ENCODE measurements around the gene RTN3. TPM values are rescaled to one million over a fixed set of nuclear protein-coding genes. Genes with fewer than 3 reads are reported as not detected.

RTN3 gene
- total RNA-seq, 1 experiment from 2014 or later: 95.0 TPM

DNA sequence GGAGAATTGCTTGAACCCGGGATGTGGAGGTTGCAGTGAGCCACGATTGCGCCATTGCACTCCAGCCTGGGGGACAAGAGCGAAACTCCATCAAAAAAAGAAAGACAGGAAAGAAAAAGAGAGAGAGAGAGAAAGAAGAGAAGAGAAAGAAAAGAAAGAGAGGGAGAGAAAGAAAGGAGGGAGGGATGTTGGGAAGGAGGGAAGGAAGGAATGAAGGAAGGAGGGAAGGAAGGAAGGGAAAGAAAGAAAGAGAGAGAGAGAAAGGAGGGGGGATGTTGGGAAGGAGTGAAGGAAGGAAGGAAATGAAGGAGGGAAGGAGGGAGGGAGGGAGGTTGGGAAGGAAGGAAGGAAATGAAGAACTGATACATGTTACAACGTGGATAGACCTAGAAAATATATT, 119.6 kb downstream of the RTN3 start:
- Histone ChIP-seq H3K9me2 (ENCODE audit: insufficient read depth) (no peaks in the 10 kb centered on the region), H3K9me3 (ENCODE audit: control insufficient read depth in 1 of 2, insufficient read depth in 1 of 2, low read depth in 1 of 2, low read length in 2 of 2) (no peaks in the 10 kb centered on the region), H3K36me3 (ENCODE audit: control insufficient read depth in 1 of 2, insufficient read depth in 2 of 2, low read length in 2 of 2) (no peaks in the 10 kb centered on the region), H4K20me1 (ENCODE audit: insufficient read depth) (no peaks in the 10 kb centered on the region), H3K4me1 (ENCODE audit: control insufficient read depth in 1 of 2, insufficient read depth in 2 of 2, low read length in 2 of 2) (peaks cover 12 to 29% of the 10 kb centered on the region in 2 experiments; a peak in 3 of 4 replicates), H3K4me3 (replicated peaks in 1 of 2; ENCODE audit: low read depth in 1 of 2, low read length in 2 of 2) (no peak overlapping the region), H3K27me3 (ENCODE audit: insufficient read depth, low read length) (no peaks in the 10 kb centered on the region), H3K79me2 (ENCODE audit: insufficient read depth, low read length) (no peaks in the 10 kb centered on the region), H3K27ac (ENCODE audit: low read depth, low read length) (no peak overlapping the region), H3K9ac (ENCODE audit: low read length) (no peak overlapping the region), H3K4me2 (ENCODE audit: low read length) (no peak overlapping the region), H2AFZ (ENCODE audit: low read depth, low read length, poor library complexity, severe bottlenecking) (no peak overlapping the region)
- ATAC-seq: no peak
- POLR2A ChIA-PET: no interaction called here
- CTCF ChIA-PET: no interaction called here
- no peak for DNase-seq (ENCODE audit: low read depth, low spot score)
- intact Hi-C loops (cut with micrococcal nuclease): no loop called here
- RAD21 ChIA-PET (ENCODE audit: low non-redundant PET in 1 of 2, low total read pairs in 2 of 2, uncharacterized antibody in 2 of 2, unreplicated experiment in 2 of 2): no interaction called here
- TF ChIP-seq YY1 (IDR thresholded peaks at IDR 0.05; ENCODE audit: extremely low read depth, insufficient replicate concordance, low read depth, low read length) (no peak), RAD21 (IDR thresholded peaks at IDR 0.05; ENCODE audit: low read depth) (no peak), POLR2AphosphoS5 (IDR thresholded peaks at IDR 0.05; ENCODE audit: low read depth, low read length) (no peak), SRF (IDR thresholded peaks at IDR 0.05; ENCODE audit: low read depth) (no peak), SP1 (IDR thresholded peaks at IDR 0.05; ENCODE audit: low read depth) (no peak), CBX3 (IDR thresholded peaks at IDR 0.05; ENCODE audit: low read depth) (no peak), EGR1 (IDR thresholded peaks at IDR 0.05; ENCODE audit: low read depth) (no peak), CEBPB (IDR thresholded peaks at IDR 0.05; ENCODE audit: low read depth) (no peak)
- TF ChIP-seq, protein P1, sequence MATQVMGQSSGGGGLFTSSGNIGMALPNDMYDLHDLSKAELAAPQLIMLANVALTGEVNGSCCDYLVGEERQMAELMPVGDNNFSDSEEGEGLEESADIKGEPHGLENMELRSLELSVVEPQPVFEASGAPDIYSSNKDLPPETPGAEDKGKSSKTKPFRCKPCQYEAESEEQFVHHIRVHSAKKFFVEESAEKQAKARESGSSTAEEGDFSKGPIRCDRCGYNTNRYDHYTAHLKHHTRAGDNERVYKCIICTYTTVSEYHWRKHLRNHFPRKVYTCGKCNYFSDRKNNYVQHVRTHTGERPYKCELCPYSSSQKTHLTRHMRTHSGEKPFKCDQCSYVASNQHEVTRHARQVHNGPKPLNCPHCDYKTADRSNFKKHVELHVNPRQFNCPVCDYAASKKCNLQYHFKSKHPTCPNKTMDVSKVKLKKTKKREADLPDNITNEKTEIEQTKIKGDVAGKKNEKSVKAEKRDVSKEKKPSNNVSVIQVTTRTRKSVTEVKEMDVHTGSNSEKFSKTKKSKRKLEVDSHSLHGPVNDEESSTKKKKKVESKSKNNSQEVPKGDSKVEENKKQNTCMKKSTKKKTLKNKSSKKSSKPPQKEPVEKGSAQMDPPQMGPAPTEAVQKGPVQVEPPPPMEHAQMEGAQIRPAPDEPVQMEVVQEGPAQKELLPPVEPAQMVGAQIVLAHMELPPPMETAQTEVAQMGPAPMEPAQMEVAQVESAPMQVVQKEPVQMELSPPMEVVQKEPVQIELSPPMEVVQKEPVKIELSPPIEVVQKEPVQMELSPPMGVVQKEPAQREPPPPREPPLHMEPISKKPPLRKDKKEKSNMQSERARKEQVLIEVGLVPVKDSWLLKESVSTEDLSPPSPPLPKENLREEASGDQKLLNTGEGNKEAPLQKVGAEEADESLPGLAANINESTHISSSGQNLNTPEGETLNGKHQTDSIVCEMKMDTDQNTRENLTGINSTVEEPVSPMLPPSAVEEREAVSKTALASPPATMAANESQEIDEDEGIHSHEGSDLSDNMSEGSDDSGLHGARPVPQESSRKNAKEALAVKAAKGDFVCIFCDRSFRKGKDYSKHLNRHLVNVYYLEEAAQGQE (IDR thresholded peaks at IDR 0.05; ENCODE audit: low read depth): no peak
- TF ChIP-seq, protein P2, sequence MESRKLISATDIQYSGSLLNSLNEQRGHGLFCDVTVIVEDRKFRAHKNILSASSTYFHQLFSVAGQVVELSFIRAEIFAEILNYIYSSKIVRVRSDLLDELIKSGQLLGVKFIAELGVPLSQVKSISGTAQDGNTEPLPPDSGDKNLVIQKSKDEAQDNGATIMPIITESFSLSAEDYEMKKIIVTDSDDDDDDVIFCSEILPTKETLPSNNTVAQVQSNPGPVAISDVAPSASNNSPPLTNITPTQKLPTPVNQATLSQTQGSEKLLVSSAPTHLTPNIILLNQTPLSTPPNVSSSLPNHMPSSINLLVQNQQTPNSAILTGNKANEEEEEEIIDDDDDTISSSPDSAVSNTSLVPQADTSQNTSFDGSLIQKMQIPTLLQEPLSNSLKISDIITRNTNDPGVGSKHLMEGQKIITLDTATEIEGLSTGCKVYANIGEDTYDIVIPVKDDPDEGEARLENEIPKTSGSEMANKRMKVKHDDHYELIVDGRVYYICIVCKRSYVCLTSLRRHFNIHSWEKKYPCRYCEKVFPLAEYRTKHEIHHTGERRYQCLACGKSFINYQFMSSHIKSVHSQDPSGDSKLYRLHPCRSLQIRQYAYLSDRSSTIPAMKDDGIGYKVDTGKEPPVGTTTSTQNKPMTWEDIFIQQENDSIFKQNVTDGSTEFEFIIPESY (IDR thresholded peaks at IDR 0.05; ENCODE audit: extremely low read depth, insufficient replicate concordance, low read length): no peak
- TF ChIP-seq, protein P3, sequence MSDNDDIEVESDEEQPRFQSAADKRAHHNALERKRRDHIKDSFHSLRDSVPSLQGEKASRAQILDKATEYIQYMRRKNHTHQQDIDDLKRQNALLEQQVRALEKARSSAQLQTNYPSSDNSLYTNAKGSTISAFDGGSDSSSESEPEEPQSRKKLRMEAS (IDR thresholded peaks at IDR 0.05): no peak
- TF ChIP-seq, protein P4, sequence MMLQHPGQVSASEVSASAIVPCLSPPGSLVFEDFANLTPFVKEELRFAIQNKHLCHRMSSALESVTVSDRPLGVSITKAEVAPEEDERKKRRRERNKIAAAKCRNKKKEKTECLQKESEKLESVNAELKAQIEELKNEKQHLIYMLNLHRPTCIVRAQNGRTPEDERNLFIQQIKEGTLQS (IDR thresholded peaks at IDR 0.05): no peak
- BruUV-seq (replicated peaks): no TSS peak
